Stimulated activated naive CD8-positive, alpha-beta T cell treated with anti-CD3 and anti-CD28 coated beads, Interleukin-15, amount 100 ng/mL, for 72 hours (primary cell): Measurements from ENCODE around the gene RRP15.

Source experiments
- ATAC-seq: fragments of 150-1000 bp; cut with Tn5 transposase; 2 replicates; pipeline ENCODE4 v1.10.0; 2021; ENCODE audit warnings: mild to moderate bottlenecking, moderate library complexity
- DNase-seq, 2 donors: peaks; one replicate each; pipeline ENCODE4 v3.0.0; 2021 to 2022
- H3K27ac Mint-ChIP-seq, 2 donors: one replicate each; pipeline ENCODE4 v1.8.0; 2022; ENCODE audit warnings: mild to moderate bottlenecking in 2 of 2, mixed read lengths in 2 of 2, moderate library complexity in 2 of 2
- H3K27me3 Mint-ChIP-seq: one replicate; pipeline ENCODE4 v1.8.0; 2022; ENCODE audit warnings: mixed read lengths
- H3K4me1 Mint-ChIP-seq: one replicate; pipeline ENCODE4 v1.8.0; 2022; ENCODE audit warnings: mild to moderate bottlenecking, mixed read lengths
- H3K4me3 Mint-ChIP-seq, 2 donors: one replicate each; pipeline ENCODE4 v1.8.0; 2022; ENCODE audit warnings: mild to moderate bottlenecking in 2 of 2, mixed read lengths in 2 of 2, moderate library complexity in 1 of 2
- H3K9me3 Mint-ChIP-seq, 2 donors: one replicate each; pipeline ENCODE4 v1.8.0; 2022; ENCODE audit warnings: mixed read lengths in 2 of 2

Gene RRP15

DNA sequence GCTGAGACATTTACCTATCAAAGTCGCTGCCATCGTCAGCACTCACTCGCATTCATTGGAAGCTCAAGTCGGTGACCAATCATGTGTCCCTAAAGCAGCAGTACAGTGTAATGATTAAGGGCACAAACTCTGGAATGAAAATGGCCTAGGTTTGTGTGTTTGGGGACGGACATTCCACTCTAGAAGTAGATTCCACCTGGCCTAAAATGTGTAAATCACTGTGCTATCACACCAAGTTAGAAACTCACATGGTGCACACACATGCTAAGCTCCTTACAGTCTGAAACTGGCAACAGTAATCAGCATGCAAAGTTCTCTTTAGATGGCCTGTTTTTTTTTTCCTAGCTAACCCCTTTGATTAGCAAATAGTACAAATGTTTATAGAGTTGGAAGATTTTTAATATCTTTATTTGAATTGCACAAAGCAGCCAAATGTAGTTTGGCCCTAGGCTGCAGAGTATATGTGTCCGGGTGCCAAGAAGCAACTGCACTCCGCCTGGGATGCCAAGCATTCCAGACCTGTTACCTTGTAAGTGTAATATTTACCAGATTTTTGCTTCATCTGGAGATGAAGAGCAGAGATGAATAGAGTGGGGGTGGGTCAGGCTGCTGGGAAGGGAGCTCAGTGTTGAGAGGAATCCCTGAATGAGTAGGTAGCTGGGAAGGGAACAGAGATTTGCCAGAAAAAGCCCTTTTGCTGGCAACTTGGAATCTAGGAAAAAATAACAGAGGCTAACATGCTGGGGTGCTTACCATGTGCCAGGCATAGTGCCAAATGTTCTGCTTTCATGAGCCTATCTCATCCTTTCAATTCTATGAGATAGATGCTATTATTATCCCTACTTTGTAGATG, 95.3 kb downstream of the RRP15 start:
- ATAC-seq = no peak
- no peaks in the 10 kb centered on the region for H3K9me3 Mint-ChIP-seq
- no peak overlapping the region for H3K27ac Mint-ChIP-seq
- no peak overlapping the region for H3K4me3 Mint-ChIP-seq
- peaks cover 70% of the 10 kb centered on the region for H3K27me3 Mint-ChIP-seq
- no peak for DNase-seq
- peaks cover 13% of the 10 kb centered on the region for H3K4me1 Mint-ChIP-seq

DNA sequence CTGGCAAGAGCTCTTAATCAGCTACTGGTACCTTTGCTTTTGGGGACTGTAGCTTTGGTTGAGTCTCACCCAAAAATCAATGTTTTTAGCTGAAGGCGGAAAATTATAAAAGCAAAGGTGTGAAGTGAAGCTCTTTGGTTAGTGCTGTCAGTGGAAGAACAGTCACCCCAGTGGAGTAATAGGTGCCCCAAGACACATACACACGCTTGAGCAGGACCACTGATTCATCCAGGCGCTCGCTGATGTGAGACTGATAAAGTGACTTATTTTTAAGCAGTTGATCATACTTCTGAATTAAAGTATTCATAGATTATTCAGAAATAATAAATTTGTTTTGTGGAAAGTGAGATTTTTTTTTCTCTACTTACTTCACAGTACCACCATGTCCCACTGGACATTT, 97.2 kb downstream of the RRP15 start:
- ATAC-seq (no peak), DNase-seq (no peak)
- Mint-ChIP-seq H3K27ac (no peak overlapping the region), H3K27me3 (peaks cover 72% of the 10 kb centered on the region), H3K4me3 (no peak overlapping the region), H3K4me1 (peaks cover 6% of the 10 kb centered on the region), H3K9me3 (no peaks in the 10 kb centered on the region)

DNA sequence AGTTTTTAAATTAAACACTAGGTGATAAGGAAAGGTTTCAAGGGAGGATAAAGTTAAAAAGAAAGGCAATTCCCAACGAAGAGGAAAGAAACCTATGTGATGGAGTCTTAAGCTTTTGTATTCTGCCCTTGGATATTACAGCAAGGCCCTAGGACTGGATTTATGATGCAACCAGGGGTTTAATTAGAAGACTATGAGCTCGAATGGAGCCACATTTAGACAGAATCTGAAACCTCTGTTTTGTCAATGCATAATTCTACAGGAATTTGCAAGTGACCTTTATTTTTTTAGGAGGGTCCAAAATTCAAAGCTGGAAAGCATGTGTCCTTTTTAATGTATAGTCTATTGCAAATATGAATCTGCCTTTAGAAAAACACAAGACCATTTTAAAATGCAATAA, 98.0 kb downstream of the RRP15 start:
- no peak for ATAC-seq
- peaks cover 74% of the 10 kb centered on the region for H3K27me3 Mint-ChIP-seq
- H3K27ac Mint-ChIP-seq = no peak overlapping the region
- H3K9me3 Mint-ChIP-seq = no peaks in the 10 kb centered on the region
- H3K4me3 Mint-ChIP-seq = no peak overlapping the region
- no peaks in the 10 kb centered on the region for H3K4me1 Mint-ChIP-seq
- no peak for DNase-seq

DNA sequence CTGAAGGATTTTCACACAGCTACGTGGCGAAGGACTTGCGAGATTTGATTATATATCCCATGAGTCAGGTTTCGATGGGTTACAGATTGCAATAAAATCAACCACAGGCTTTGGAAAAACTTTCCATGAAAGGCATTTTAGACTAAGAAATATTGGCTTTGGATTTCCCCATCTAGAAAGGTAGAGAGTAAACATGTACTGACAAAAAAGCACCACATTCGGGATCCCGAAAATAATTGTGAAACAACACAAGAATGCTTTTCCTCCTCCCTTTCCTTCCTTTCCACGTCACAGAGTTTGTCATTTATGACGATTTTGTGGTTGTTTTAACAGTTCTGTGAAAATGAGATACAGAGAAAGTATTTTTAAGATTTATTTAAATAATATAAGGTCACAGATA, 98.6 kb downstream of the RRP15 start:
- Mint-ChIP-seq H3K27me3 (peaks cover 77% of the 10 kb centered on the region), H3K4me1 (no peaks in the 10 kb centered on the region), H3K4me3 (no peak overlapping the region), H3K9me3 (no peaks in the 10 kb centered on the region), H3K27ac (no peak overlapping the region)
- ATAC-seq (no peak), DNase-seq (no peak)

DNA sequence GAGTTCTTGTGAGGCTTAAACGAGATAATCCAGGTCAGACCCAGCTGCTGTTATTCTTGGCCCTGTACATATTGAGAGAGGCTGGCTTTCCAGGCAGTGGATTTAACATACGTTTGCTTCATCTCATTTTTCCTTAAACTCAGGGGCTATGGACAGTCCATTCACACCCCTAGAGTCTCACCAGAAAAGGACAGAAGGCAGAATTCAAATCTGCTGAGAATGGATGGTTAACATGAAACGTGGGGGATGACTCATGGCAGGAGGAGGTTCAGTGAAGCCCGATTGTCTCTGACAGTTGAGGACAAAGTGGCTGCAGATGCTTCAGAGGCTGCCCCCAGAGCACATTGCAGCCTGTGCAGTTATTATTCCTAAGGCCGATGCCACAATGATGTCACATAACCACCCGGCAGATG, 99.5 kb downstream of the RRP15 start:
- DNase-seq (no peak), ATAC-seq (no peak)
- Mint-ChIP-seq H3K4me1 (no peaks in the 10 kb centered on the region), H3K9me3 (no peaks in the 10 kb centered on the region), H3K27ac (no peak overlapping the region), H3K4me3 (no peak overlapping the region), H3K27me3 (peaks cover 70% of the 10 kb centered on the region)
